ENCODE data around the gene CHID1.

Gene CHID1

GRCh38 chr11:849951-850774 is 60.4 kb downstream of the CHID1 start:
- DNase-seq (ENCODE audit: low spot score) = no peak

DNA sequence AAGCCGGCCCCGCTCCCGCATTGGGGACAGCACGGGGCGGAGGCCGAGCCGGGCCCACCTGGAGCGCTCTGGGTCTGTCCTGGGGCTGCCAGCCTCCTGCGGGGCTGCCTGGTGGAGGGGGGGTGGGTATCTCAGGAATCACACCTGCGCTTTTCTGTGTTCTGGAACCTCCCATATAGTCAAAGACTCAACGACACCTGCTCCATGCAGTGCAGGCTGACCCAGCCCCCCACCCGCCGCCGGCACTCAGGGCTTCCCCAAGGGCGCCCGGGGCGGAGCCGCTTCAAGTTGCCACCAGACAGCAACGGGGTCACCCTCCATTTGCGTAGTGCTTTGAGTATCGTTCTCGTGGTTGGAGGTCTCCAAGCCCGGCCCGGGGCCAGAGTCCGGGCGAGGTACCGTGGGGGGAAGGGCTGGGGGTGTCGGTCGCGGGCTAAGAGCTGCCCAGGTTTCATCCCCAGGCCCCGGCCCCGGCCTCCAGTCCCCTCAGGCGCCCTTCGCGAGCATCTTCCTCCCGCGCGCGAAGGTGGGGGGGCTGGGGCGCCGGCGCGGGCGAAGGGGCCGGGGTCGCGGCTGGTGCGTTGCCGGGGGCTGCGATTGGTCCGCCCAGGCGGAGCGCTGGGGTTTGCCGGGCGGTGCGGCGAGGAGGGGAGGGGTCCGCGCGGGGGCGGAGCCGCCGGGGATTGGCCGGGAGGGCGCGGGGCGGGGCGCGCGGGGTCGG is 61.3 kb downstream of the CHID1 start:
- no peak for DNase-seq (ENCODE audit: low spot score)

- peak; percentile 69 for DNase-seq (ENCODE audit: low spot score)
These were observed 62.2 kb downstream of the CHID1 start for GRCh38 chr11:848380-848931.

DNA sequence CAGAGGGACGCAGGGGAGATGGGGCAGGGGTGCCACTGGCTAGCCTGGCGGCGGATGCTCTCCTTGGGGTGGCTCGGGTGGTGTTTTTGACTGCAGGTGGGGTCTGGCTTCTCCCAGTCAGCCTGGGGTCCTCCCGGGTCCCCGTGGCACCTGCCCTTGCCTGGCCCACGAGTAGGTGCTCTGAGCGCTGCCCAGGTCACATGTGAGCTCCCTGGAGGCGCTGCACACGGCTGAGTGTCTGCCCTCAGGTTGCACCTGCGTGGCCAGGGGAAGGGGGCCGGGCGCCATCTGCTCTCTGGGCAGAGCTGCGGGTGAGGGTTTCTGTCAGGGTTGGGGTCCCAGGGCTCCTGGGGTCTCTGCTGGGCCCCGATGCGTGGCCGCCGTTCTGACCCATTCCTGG is 62.7 kb downstream of the CHID1 start:
- no peak for DNase-seq (ENCODE audit: low spot score)

DNA sequence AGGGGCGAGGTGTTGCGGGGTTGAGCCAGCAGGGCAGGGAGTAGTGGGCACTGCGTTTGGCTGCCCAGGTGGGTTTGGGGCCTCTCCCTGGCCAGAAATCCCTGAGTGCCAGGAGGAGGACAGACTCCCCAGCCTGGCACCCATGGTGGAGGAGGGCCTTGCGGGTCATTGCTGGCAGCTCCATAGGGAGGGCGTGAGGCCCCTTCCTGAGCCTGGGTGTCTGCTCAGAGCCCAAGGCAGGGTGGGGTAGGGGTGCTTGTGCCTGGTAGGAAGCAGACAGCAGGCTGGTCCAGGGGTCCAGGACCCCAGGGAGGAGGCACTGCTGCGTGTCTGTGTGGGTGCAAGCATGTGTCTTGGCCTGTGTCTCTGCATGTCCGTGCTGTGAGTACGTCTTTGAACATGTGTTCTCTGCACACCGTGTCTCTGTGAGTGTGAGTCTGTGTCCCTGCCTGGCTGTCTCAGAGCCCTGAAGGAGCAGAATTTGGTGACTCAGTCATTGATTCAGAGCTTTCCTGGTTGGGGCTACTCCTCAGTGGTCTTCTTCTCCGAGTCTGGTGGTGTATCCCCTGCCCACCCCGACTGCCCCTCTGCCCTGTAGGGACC is 64.0 kb downstream of the CHID1 start:
- DNase-seq (ENCODE audit: low spot score) = no peak

- peak; percentile 48 for DNase-seq (ENCODE audit: low spot score)
These were observed 64.6 kb downstream of the CHID1 start for GRCh38 chr11:845872-846495.

GRCh38 chr11:844693-845644 is 65.6 kb downstream of the CHID1 start:
- peak; percentile 54 for DNase-seq (ENCODE audit: low spot score)

GRCh38 chr11:843818-844692 is 66.6 kb downstream of the CHID1 start:
- DNase-seq (ENCODE audit: low spot score) = no peak

- DNase-seq (ENCODE audit: low spot score) = no peak
These were observed 67.4 kb downstream of the CHID1 start for GRCh38 chr11:843086-843734.

GRCh38 chr11:842370-843002 is 68.1 kb downstream of the CHID1 start, which contains the start of the genes POLR2L and TSPAN4:
POLR2L (minus strand) TSS chr11:842529; CDS start chr11:842508, 21 bp downstream.
TSPAN4 (plus strand) TSS chr11:842852; CDS start chr11:850305, 7,453 bp downstream.
- DNase-seq (ENCODE audit: low spot score) = peak; percentile 90

GRCh38 chr11:841981-842369 is 68.6 kb downstream of the CHID1 start:
- no peak for DNase-seq (ENCODE audit: low spot score)

GRCh38 chr11:839875-840617 is 70.6 kb downstream of the CHID1 start:
- no peak for DNase-seq (ENCODE audit: low spot score)

GRCh38 chr11:839280-839623 is 71.4 kb downstream of the CHID1 start:
- DNase-seq (ENCODE audit: low spot score) = no peak

DNA sequence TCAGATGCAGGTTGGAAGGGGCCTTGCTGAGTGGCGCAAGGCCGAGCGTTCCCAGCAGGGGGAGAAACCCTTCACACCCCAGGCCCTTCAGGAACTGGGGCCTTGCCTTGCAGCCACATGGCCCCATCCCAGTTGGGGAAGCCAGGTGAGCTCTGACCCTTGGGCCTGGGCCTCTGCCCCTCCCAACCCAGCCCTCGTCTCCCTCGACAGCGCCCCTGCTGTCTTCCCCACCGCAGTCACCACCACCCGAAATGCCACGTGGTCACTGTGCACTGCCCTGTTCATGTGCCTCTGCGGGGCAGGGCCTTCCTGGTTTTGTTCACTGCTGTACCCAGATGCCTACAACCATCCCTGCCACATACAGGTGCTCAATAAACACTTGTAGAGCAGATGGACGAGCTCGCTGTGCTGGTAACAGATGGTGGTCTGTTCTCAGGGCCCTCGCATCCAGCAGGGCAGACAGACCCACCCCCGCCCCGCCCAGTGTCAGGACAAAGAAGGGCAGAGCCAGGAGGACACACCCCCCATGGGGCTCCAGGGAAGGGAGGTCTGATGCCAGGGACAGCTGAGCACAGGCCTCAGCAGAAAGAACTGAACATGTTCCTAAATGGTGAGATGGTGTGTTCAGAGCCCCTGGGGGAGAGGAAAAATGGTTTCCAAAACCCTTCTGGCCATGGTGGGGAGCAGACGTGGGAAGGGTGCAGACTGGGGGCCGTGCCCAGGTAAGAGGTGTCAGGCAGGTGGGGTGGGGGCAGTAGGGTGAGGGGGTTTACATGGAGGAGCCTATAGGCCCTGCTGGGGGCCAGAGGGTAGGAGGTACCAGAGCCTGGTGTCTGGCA is 72.0 kb downstream of the CHID1 start:
- DNase-seq (ENCODE audit: low spot score) = no peak

- DNase-seq (ENCODE audit: low spot score) = no peak
These were observed 72.7 kb downstream of the CHID1 start for GRCh38 chr11:837990-838307.

GRCh38 chr11:837189-837989 is 73.2 kb downstream of the CHID1 start:
- no peak for DNase-seq (ENCODE audit: low spot score)

GRCh38 chr11:836700-837099 is 73.9 kb downstream of the CHID1 start:
- DNase-seq (ENCODE audit: low spot score) = no peak
